Measurements from ENCODE around the gene CAMSAP2.

The CAMSAP2 gene, protein sequence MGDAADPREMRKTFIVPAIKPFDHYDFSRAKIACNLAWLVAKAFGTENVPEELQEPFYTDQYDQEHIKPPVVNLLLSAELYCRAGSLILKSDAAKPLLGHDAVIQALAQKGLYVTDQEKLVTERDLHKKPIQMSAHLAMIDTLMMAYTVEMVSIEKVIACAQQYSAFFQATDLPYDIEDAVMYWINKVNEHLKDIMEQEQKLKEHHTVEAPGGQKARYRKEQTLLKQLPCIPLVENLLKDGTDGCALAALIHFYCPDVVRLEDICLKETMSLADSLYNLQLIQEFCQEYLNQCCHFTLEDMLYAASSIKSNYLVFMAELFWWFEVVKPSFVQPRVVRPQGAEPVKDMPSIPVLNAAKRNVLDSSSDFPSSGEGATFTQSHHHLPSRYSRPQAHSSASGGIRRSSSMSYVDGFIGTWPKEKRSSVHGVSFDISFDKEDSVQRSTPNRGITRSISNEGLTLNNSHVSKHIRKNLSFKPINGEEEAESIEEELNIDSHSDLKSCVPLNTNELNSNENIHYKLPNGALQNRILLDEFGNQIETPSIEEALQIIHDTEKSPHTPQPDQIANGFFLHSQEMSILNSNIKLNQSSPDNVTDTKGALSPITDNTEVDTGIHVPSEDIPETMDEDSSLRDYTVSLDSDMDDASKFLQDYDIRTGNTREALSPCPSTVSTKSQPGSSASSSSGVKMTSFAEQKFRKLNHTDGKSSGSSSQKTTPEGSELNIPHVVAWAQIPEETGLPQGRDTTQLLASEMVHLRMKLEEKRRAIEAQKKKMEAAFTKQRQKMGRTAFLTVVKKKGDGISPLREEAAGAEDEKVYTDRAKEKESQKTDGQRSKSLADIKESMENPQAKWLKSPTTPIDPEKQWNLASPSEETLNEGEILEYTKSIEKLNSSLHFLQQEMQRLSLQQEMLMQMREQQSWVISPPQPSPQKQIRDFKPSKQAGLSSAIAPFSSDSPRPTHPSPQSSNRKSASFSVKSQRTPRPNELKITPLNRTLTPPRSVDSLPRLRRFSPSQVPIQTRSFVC (N-terminal part only)

DNA sequence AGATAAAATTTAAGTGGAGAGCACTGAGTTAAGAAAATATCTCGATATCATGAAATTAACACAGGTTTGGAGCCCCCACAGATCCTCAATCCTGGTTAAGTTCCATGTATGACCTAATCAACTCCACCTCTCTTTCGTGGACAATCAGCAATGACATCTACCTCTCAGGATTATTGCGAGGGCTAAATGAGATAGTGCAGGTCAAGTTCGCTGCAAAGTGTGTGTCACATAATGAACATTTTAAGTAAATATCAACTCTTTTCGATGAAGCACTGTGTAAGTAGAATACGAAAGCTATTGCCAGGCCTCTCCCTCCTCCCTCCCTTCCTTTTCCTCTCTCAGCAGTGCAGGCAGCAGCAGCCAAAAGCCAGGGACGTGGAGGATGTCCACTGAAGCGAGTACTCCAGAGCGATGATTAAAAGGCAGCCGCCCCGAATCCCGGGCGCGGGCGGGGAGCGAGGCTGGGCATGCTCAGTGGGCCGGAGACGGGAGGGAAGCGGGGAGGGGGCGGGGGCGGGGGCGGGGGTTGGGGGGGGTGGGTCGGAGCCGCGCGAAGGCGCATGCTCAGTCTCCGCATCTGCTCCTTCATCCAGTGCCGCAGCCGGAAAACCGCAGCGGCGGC lies at the start of gene CAMSAP2:
TSS of gene CAMSAP2 (plus strand) at position 567 of the 622 bp plus-strand sequence. CDS start 935 bp downstream, outside the sequence.
- peak; percentile 93 for DNase-seq (ENCODE audit: low spot score)

DNA sequence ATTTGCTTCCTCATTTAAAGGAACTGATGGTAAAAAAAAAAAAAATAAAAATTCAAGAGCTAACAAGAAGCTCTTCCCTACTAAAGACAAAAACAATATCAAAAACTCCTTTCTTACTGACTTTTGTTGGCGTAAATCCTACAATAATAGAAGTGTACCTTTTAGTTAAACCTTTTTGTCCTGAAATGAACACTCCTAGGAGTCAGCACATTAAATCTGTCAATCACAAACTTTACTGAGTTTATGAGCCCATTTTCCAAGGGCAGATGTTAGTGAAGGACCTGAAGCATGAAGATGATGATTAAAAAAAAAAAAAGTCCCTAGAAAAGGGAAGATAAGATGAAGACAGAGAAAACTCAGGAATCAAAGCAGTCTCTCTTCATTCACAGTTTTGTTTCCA lies 46.4 kb upstream of the CAMSAP2 start:
- no peak for DNase-seq (ENCODE audit: low spot score)

DNA sequence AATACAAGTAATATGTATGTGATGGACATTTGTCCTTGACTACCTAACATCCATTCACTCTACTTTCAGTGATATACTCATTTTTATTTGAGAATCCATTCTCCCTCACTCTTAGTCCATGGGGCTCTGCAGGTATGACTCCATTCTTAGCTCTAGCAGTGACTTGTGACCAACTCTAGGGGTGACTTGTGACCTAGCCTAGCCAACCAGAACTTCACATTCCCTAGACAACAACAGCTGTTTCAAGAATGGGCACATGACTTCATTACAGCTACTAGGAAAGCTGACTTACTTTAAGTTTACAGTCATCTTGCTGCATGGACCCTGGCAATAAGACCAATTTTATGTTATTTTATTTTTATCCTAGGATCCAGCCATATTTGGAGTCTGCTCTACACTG lies 45.4 kb upstream of the CAMSAP2 start:
- no peak for DNase-seq (ENCODE audit: low spot score)

DNA sequence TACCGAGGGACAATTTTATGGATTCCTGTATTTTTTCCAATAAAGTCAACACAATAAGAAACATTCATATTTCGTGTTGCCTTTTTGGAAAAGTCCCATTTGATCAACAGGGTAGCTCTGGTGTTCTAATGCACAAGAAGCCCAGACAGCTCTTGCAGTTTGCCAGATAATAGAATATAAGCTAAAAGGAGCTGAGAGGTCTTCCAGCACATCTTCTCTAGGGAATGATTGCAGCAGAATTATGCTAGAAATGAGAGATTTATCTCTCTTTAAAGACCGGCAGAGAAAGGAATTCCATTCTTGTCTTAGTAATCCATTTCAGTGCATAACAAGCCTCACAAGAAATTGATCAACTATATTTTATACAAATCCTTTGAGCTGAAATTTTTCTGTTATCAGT lies 44.0 kb upstream of the CAMSAP2 start:
- DNase-seq (ENCODE audit: low spot score) = no peak

DNA sequence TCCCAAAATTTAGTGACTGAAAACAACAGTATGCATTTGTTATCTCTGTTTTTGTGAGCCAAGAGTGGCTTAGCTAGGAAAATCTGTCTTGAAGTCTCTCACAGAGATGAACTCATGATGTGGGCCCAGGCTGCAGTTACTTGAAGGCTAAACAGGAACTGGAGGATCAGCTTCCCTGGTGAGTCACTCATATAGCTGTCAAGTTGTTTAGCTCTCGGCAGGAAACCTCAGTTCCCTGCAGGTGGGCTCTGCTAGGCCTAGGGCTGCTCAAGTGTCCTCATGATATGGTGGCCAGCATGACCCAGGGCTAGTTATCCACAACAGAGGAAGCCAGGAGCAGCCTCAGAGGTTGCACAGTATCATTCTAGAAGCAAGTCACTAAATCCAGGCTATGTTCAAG lies 38.8 kb upstream of the CAMSAP2 start:
- DNase-seq (ENCODE audit: low spot score) = no peak

DNA sequence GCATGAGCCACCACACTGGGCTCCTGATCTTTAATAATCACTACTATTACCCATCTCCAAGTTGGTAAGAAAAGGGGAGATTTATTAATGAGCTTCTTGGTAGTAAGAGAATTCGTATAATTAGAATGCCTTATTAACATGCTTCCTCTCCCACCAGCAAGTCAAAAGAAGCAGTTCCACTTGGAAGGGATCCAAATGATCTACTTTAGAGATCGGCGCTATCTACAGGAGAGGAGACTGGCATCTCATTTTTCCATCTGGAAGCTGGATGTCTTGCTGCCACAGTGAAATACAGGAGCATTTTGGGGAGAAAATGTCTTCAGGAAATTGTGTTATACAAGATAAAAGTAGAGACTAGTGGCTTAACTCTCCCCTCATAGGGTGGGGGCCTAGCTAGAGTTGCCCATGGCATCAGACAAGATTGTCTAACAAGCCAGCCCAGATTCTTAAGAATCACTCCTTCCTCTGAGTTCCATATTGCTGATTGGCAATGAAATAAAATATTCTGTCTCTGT lies 33.6 kb upstream of the CAMSAP2 start:
- no peak for DNase-seq (ENCODE audit: low spot score)

DNA sequence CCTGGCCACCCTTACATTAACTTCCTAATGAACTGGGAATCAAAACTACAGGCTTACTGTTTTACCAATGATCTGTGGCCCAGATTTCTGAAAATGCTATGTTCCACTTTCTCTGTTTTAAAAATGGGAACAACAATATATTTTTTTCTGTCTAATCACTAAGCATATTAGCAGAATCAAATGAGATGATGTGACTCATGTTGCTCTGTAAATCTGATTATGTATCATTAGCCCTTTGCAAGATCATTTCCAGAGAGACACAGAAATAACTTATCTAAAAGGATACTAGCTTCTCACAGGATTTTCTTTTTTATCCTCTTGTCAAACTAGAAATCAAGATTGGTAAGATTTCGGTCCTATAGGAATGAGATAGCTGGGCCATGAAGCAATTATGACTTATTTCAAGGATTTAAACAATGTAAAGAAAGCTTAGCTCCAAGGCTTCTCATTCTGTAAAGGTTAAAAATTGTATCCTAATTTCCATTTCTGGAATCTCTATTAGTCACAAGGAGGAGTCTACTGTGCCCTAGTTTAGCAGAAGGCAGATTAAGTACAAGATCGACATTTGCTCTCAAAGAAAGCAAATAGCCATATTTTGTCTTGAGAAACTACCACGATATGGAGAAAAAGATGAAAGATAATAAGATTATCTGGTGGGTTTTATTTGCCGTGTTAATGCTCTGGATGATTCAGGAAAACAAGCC lies 32.4 kb upstream of the CAMSAP2 start:
- DNase-seq (ENCODE audit: low spot score) = no peak

DNA sequence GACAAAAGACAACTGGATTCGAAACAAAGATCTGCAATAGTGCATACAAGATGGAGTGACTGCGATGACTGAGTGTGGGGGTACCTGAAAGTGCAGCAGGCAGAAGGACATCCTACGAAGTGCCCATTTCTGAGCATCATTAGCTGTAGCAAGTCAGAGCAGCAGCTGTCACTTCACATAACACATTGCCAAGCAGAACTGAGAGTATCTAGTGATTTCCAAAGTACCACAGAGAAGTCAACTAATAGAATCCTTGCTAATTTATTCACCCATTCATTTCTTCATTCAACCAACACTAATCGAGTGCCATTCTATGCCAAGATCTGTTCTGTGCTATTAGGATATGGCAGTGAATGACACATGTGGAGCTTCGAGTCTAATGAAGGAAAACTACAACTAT lies 31.6 kb upstream of the CAMSAP2 start:
- no peak for DNase-seq (ENCODE audit: low spot score)

DNA sequence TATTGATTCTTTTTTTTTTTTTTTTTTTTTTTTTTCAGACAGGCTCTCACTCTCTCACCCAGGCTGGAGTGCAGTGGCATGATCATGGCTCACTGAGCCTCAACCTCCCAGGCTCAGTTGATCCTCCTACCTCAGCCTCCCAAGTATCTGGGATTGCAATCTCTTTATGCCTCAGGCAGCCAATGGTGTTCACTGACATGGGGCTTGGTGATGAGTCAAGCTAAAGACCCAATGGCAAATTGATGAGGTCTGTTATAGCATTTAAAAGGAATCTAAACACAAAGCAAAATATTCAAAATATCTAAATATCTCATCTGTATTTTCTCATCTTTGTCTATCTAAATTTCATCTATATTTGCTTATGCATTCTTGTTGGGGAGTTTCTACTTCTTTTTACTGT lies 30.5 kb upstream of the CAMSAP2 start:
- DNase-seq (ENCODE audit: low spot score) = no peak

DNA sequence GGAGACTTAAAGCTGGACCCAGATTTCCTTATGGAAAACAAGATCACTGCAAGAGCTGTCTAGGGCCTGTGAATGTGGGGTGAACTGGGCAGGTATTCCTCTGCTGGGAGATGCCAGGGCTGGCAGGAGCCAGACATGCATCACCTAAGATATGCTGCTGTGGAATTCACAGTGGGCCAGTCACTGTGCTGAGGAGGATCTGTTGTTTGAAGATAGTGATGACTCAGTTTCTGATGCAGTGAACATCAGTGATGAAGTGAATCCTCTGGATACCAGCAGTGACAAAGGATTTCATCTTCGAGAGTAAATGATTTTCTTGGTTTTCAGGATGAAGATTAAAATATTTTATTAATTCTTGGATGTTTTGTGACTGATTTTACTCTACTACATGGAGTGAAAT lies 29.9 kb upstream of the CAMSAP2 start:
- no peak for DNase-seq (ENCODE audit: low spot score)

DNA sequence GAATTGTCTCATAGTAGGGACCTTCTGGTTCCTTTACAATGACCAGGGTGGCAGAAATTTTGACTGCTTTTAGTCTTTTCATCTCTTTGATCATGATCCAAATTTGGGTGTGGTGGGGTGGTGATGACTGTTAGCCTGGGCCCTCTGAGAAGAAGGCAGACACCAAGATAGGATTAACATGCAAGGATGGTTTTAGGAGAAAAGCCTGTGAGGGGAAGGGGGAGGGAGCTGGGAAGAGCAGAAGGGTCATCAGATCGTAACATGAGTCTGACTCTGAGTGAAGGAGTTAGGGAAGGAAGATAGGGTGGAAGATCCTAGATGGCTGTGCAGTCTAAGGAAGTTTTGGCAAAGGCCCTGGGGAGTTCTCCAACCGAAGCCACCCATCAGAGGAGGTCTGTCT lies 28.5 kb upstream of the CAMSAP2 start:
- no peak for DNase-seq (ENCODE audit: low spot score)

DNA sequence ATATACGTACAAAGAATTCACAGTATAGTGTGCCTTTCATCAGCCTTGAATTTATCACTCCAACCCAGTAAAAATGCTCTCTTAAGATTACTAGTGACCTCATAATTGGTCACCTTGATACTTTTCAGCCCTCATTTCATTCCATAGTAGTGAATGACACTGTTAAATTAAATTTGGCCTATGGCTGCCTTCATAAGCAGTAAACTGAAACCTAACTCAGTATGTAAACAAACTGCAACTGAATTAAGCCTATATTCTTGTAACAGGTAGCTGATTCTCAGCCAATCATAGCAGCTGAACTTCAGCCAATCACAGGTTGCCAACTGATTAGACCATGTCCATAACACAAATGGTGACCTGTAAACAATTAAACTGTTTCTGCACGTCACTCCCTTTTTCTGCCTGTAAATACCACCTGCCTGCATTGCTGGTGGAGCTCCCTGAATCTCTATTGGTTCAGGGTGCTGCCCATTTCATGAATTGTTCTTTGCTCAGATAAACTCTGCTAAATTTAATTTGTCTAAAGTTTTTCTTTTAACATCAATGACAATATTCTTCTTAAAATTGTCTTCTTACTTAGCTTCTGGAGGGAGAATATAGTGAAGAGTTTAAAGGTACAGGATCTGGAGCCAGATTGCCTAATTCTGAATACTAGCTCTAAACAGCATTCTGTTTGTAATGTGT lies 24.0 kb upstream of the CAMSAP2 start:
- no peak for DNase-seq (ENCODE audit: low spot score)

DNA sequence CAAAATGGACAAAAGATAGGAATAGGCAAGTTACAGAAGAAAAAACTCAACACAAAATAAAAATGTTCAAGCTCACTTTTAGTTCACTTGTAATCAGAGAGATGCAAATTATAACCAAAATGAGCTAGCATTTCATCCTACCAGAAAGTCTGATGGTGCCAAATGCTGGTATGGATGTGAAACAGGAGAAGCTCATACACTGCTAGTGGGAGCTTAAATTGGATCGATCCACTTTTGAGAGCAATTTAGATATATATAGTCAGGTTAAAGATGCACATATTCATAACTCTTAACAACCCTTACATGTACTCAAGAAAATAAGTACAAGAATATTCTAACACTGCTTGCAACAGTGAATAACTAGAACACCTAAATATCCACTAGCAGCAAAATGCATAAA lies 18.5 kb upstream of the CAMSAP2 start:
- DNase-seq (ENCODE audit: low spot score) = no peak

DNA sequence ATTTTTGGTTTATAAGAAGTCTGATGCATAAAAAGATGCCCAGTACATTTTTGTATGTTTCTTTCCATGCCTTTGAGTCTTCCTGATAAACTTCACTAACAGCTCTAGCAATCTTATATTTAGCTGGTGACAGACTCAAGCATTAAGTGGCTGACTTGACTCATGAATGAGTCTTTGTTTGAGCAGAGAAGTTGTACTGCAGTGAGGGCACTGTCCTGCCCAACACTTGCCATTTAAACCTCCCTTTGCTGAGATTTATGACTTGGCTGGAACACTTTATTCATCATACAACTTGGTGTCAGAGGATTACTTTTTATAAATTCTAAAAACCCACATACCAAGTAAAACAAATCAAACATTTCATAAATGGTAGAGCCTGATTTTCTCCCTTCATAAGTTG lies 14.6 kb upstream of the CAMSAP2 start:
- DNase-seq (ENCODE audit: low spot score) = no peak

DNA sequence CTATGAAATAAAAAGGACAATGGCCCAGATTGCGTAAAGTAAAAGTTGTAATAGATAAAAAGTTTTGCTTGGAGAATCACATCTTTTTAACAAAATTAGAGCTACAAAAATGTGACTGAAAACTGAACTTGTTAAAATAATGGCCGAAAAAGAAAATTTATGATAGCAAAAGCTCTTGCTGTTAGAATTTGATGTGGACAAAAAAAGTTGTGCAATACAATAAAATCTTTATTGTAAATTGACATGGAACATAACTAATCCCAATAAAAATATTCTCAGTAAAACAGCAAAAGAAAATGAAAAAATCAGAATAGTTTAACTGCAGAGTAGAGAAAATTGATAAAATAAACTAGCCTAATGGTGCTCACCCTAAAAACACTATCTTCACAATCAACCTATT lies 11.4 kb upstream of the CAMSAP2 start:
- no peak for DNase-seq (ENCODE audit: low spot score)

DNA sequence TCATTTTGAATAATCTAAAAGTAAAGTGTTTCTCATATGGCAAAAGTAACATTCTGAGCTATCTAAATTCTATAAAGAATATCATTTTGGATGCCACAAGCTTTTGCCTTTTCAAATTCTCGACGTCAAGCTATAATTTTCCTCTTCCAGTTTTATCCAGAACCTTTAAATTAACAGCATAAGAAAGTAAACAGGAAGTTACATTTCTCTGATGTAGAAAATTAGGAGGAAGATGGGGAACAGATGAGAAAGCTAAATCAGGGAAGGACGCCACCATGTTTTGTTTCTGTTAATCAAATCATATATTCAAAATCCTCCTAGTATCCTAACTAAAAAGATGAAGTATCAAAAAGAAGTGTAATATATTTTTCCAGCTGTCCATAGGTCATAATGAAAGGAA lies 8.8 kb upstream of the CAMSAP2 start:
- no peak for DNase-seq (ENCODE audit: low spot score)

DNA sequence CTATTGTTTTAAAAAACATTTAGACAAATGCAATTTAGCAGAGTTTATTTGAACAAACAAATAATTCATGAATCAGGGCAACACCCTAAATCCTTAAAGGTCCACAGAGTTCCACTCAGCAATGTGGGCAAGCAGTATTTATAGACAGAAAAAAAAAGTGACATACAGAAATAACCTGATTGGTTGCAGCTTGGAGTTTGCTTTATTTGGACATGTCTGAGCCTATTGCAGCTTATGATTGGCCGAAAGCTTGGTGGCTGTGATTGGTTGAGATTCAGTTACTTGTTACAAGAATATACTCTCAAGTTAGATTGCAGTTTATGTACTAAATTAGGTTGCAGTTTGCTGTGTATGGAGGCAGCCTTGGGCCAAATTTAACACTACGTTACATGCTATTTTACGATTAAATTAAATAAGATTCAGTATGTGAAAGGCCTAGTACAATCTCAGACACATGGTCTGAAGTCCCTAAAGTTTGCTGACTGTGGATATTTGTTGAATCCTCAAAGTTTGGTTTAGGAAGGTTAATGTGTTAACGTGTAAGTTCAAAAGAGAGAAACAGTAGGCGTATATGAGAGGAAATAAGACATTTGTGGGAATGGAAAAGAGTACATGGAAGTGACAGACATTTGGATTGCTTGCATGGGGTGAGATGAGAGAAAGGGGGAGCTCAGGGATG lies 6.9 kb upstream of the CAMSAP2 start:
- DNase-seq (ENCODE audit: low spot score) = no peak

DNA sequence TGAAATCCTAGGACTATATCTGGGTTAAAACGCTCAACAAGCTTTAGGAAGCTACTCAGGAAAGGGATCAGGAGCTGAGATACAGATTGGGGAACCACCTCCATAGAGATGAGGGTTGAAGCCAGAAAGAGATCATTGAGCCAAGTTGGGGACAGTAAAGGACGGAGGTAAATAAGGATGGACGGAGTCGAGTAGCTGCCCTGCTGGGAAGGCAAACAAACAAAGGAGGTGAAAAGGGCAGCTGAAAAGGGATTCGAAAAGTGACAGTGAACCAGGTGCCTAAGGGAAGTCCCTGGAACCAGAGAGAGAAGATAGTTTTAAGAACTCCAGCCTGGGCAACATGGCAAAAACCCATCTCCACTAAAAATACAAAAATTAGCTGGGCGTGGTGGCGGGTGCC lies 6.3 kb upstream of the CAMSAP2 start:
- DNase-seq (ENCODE audit: low spot score) = no peak

DNA sequence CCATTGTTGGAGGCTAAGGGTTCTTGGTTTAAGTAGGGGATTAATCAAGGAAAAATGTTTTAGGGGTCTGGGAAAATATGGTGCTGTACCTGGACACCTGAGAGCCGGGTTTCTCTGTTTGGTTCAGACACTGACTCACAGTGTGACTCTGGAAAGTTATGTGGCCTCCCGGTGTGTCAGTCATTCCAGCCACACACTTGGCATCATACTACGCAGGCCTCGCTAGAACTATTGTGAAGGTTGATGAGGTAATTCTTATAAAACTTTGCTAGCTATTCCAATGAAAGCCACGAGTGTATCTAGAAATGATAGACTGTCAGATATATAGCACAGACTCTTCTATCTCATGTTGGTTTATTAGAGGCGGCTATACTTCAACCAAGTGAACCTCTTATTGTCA lies 4.8 kb upstream of the CAMSAP2 start:
- DNase-seq (ENCODE audit: low spot score) = no peak

DNA sequence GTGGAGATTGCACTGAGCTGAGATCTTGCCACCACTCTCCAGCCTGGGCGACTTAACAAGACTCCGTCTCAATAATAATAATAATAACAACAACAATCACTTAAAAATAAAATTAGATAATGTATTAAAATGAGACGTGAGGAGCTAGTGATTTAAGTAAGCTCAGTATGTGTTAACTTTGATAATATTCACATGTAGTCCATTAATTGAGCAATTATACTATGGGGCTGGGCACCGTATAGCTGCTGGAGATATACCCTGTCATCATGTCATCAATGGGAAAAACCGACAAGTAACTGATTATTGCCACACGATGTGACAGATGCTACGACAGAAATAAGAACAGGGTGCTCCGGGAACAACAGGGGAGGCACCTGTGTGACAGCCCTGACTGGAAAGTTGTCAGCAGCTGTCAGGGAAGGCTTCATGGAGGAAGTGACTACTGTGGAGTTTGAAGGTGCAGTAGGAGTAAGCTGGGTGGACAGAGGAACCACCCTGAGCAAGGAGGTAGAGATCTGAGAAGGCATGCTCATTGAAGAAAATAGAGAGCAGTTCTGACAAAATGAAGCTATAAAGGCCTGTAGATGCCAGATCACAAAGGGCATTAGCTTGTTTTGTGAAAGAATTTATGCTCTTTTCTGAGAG lies 924 bp upstream of the CAMSAP2 start:
- DNase-seq (ENCODE audit: low spot score) = no peak
